BJ (cell line): ENCODE results near the gene PSMC2. TPM values are rescaled to one million over a fixed set of nuclear protein-coding genes. Genes with fewer than 3 reads are reported as not detected.

Source experiments
- CTCF ChIA-PET: fragments of 350-600 bp; formaldehyde crosslinking; extraction: SDS; loops from one replicate; lab custom pipeline; 2021; ENCODE audit warnings: antibody characterized with exemption, inconsistent platforms; lab: Yijun Ruan, JAX
- POLR2A ChIA-PET: fragments of 300-600 bp; sonication (Branson Sonifier 250); formaldehyde crosslinking; extraction: SDS; loops from one replicate; lab custom pipeline; 2021; ENCODE audit warnings: antibody characterized with exemption; lab: Charles Lee
- DNase-seq: peaks from one replicate; pipeline ENCODE4 v3.0.0-alpha.2; 2011; ENCODE audit warnings: low read depth
- H3K27me3 ChIP-seq: 2 replicates; pipeline ENCODE4 v1.6.0; 2011; ENCODE audit warnings: low read length; ENCODE audit not compliant: control insufficient read depth, insufficient read depth
- H3K36me3 ChIP-seq: 2 replicates; pipeline ENCODE4 v1.5.1; 2011; ENCODE audit warnings: low read length; ENCODE audit not compliant: control insufficient read depth, insufficient read depth
- H3K4me3 ChIP-seq: 2 replicates; pipeline ENCODE4 v1.5.1; 2011; ENCODE audit warnings: low read depth, mild to moderate bottlenecking, control low read depth, low read length
- CTCF ChIP-seq: IDR thresholded peaks from 2 replicates; pipeline ENCODE4 v1.5.1; 2011; ENCODE audit warnings: low read depth, mild to moderate bottlenecking, control low read depth, inconsistent platforms, low read length, moderate library complexity; ENCODE audit not compliant: insufficient read depth
- polyA plus RNA-seq: library from polyadenylated mRNA; depleted of rRNA; stranded (reverse); fragments of >200 nt; gene quantifications from 2 replicates; pipeline ENCODE4 v1.2.3, GENCODE V29; 2011

Gene PSMC2
- polyA plus RNA-seq, 1 experiment, result 103 TPM

- DNase-seq, result no peak
- CTCF ChIA-PET, result no interaction called here
- TF ChIP-seq CTCF, result no peak
- no peak overlapping the region for H3K4me3 ChIP-seq
- peaks cover 1% of the 10 kb centered on the region for H3K27me3 ChIP-seq
- H3K36me3 ChIP-seq, result no peaks in the 10 kb centered on the region
- POLR2A ChIA-PET, result no interaction called here
These were observed 34.6 kb downstream of the PSMC2 start for GRCh38 chr7:103382032-103382402.

- Histone ChIP-seq H3K36me3 (no peaks in the 10 kb centered on the region), H3K4me3 (no peak overlapping the region), H3K27me3 (no peaks in the 10 kb centered on the region)
- TF ChIP-seq CTCF, result no peak
- ChIA-PET CTCF (no interaction called here), POLR2A (no interaction called here)
- DNase-seq, result no peak
These were observed 39.8 kb downstream of the PSMC2 start for GRCh38 chr7:103387242-103387641.

- no peak overlapping the region for H3K4me3 ChIP-seq
- POLR2A ChIA-PET, result no interaction called here
- no peaks in the 10 kb centered on the region for H3K36me3 ChIP-seq
- CTCF ChIA-PET, result interaction anchor here (1.2 kb wide), 1 partner anchor 11 kb away, joined by 4 read pairs; no protein-coding TSS in a partner anchor
- no peak for TF ChIP-seq CTCF
- DNase-seq, result no peak
- H3K27me3 ChIP-seq, result no peaks in the 10 kb centered on the region
These were observed 41.2 kb downstream of the PSMC2 start for GRCh38 chr7:103388469-103389140.

- CTCF ChIA-PET, result interaction anchor here (0.6 to 1.2 kb wide), 2 partner anchors 11 to 638 kb away, joined by 3 to 4 read pairs; no protein-coding TSS in a partner anchor
These were observed 41.8 kb downstream of the PSMC2 start for GRCh38 chr7:103389263-103389662.

GRCh38 chr7:103391150-103391549, 43.7 kb downstream of the PSMC2 start:
- DNase-seq, result no peak
- H3K27me3 ChIP-seq, result no peaks in the 10 kb centered on the region
- no peaks in the 10 kb centered on the region for H3K36me3 ChIP-seq
- TF ChIP-seq CTCF, result no peak
- H3K4me3 ChIP-seq, result no peak overlapping the region
- ChIA-PET POLR2A (no interaction called here), CTCF (no interaction called here)

More at GRCh38 chr7:103389263-103389662, 41.8 kb downstream of the PSMC2 start:
- Histone ChIP-seq H3K27me3 (no peaks in the 10 kb centered on the region), H3K36me3 (no peaks in the 10 kb centered on the region), H3K4me3 (no peak overlapping the region)
- POLR2A ChIA-PET, result no interaction called here
- TF ChIP-seq CTCF, result no peak
- DNase-seq, result no peak
